ENCODE measurements around the gene STRA6. TPM values are rescaled to one million over a fixed set of nuclear protein-coding genes. Genes with fewer than 3 reads are reported as not detected.

Gene STRA6
- total RNA-seq, 1 experiment from 2014 or later, result 0.17 TPM

- DNase-seq (ENCODE audit: extremely low read depth, low read depth), result no peak
These were observed 17.9 kb downstream of the STRA6 start for GRCh38 chr15:74184582-74185091.

- DNase-seq (ENCODE audit: extremely low read depth, low read depth), result no peak
These were observed 20.5 kb downstream of the STRA6 start for GRCh38 chr15:74182131-74182530.

- no peak for DNase-seq (ENCODE audit: extremely low read depth, low read depth)
These were observed 21.5 kb downstream of the STRA6 start for GRCh38 chr15:74180881-74181602.

GRCh38 chr15:74179983-74180880 lies 22.4 kb downstream of the STRA6 start:
- no peak for DNase-seq (ENCODE audit: extremely low read depth, low read depth)

GRCh38 chr15:74179101-74179841 lies 23.3 kb downstream of the STRA6 start:
- DNase-seq (ENCODE audit: extremely low read depth, low read depth), result no peak

- DNase-seq (ENCODE audit: extremely low read depth, low read depth), result no peak
These were observed 24.1 kb downstream of the STRA6 start for GRCh38 chr15:74178326-74179100.

- DNase-seq (ENCODE audit: extremely low read depth, low read depth), result no peak
These were observed 26.0 kb downstream of the STRA6 start for GRCh38 chr15:74176262-74177214.

- no peak for DNase-seq (ENCODE audit: extremely low read depth, low read depth)
These were observed 27.1 kb downstream of the STRA6 start for GRCh38 chr15:74175271-74176191.

GRCh38 chr15:74174958-74175253 lies 27.7 kb downstream of the STRA6 start:
- DNase-seq (ENCODE audit: extremely low read depth, low read depth), result no peak

- DNase-seq (ENCODE audit: extremely low read depth, low read depth), result no peak
These were observed 28.2 kb downstream of the STRA6 start for GRCh38 chr15:74174219-74174957.

GRCh38 chr15:74173380-74174218 lies 29.0 kb downstream of the STRA6 start, which contains the start of gene ISLR:
Gene ISLR (plus strand): TSS chr15:74173710. CDS start chr15:74174859, 1,149 bp downstream.
- no peak for DNase-seq (ENCODE audit: extremely low read depth, low read depth)

GRCh38 chr15:74172701-74173379 lies 29.7 kb downstream of the STRA6 start:
- DNase-seq (ENCODE audit: extremely low read depth, low read depth), result no peak

- DNase-seq (ENCODE audit: extremely low read depth, low read depth), result no peak
These were observed 30.5 kb downstream of the STRA6 start for GRCh38 chr15:74171965-74172541.

GRCh38 chr15:74170875-74171578 lies 31.6 kb downstream of the STRA6 start:
- DNase-seq (ENCODE audit: extremely low read depth, low read depth), result no peak

Measured in NCI-H460 (cell line).